ENCODE data around the gene PTPRT. TPM values are rescaled to one million over a fixed set of nuclear protein-coding genes. Genes with fewer than 3 reads are reported as not detected.

The PTPRT gene
- total and polyA plus RNA-seq, 12 donors: 0.05 to 0.34 (median 0.16) TPM; not detected in 1

- WGBS, 4 donors: 65 to 80% (median 74%) methylated on average over 1 of the region's 1 CpG
- H3K4me1 ChIP-seq (replicated peaks in 1 of 2): no peaks in the 10 kb centered on the region
- no peaks in the 10 kb centered on the region for H3K27me3 ChIP-seq
- H3K27ac ChIP-seq: no peak overlapping the region
- H3K4me3 ChIP-seq: no peak overlapping the region
- no peaks in the 10 kb centered on the region for H3K9me3 ChIP-seq (replicated peaks in 1 of 3)
- H3K36me3 ChIP-seq (replicated peaks in 1 of 2): no peaks in the 10 kb centered on the region
- TF ChIP-seq, protein P1, sequence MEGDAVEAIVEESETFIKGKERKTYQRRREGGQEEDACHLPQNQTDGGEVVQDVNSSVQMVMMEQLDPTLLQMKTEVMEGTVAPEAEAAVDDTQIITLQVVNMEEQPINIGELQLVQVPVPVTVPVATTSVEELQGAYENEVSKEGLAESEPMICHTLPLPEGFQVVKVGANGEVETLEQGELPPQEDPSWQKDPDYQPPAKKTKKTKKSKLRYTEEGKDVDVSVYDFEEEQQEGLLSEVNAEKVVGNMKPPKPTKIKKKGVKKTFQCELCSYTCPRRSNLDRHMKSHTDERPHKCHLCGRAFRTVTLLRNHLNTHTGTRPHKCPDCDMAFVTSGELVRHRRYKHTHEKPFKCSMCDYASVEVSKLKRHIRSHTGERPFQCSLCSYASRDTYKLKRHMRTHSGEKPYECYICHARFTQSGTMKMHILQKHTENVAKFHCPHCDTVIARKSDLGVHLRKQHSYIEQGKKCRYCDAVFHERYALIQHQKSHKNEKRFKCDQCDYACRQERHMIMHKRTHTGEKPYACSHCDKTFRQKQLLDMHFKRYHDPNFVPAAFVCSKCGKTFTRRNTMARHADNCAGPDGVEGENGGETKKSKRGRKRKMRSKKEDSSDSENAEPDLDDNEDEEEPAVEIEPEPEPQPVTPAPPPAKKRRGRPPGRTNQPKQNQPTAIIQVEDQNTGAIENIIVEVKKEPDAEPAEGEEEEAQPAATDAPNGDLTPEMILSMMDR (IDR thresholded peaks at IDR 0.05): no peak
- TF ChIP-seq POLR2A (IDR thresholded peaks at IDR 0.05): no peak
- no peak for DNase-seq
- intact Hi-C loops (cut with DNase I): no loop called here
These were observed 131.6 kb downstream of the PTPRT start for GRCh38 chr20:43058077-43058476.

- Histone ChIP-seq H3K4me1 (replicated peaks in 1 of 2) (no peaks in the 10 kb centered on the region), H3K27ac (no peak overlapping the region), H3K9me3 (replicated peaks in 1 of 3) (no peaks in the 10 kb centered on the region), H3K4me3 (no peak overlapping the region), H3K27me3 (peaks cover 5% of the 10 kb centered on the region), H3K36me3 (replicated peaks in 1 of 2) (no peaks in the 10 kb centered on the region)
- intact Hi-C loops (cut with DNase I): no loop called here
- TF ChIP-seq, protein P1 (IDR thresholded peaks at IDR 0.05): no peak
- TF ChIP-seq POLR2A (IDR thresholded peaks at IDR 0.05): no peak
- no peak for DNase-seq
These were observed 132.4 kb downstream of the PTPRT start for GRCh38 chr20:43057317-43057716.

DNA sequence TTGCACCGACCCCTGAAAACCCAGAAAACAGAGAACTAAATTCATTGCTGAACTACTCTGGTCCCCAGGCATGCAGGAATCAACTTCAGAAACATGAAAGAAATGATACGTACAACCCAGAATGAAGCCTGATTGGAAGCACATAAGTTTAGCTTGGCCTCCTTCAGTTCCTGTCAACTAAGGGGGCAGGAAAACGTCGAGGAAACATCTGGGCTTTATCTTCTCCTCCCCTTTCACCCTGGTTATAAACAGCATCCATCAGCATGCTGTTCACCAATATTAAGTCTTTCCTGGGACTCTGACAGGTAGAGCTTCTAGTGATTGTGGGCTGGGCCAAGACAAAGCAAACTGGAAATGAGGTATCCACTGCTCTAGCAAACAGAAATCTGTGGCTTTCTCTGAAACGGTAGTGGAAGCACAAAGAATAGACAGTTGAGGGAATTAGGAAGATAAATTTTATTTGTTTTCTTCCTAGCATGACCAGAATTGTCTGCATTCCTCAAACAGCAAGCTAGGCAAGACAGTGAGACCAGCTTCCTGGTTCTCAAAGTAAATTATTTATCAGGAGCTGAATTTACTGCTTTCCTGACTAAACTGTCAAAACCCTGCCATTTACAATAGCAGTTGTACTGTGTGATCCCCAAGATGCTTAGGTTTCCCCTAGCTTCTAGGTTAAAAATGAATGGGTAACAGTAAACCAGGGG is 134.4 kb downstream of the PTPRT start:
- Histone ChIP-seq H3K27me3 (peaks cover 5% of the 10 kb centered on the region), H3K9me3 (replicated peaks in 1 of 3) (no peaks in the 10 kb centered on the region), H3K4me1 (replicated peaks in 1 of 2) (no peaks in the 10 kb centered on the region), H3K4me3 (no peak overlapping the region), H3K27ac (no peak overlapping the region), H3K36me3 (replicated peaks in 1 of 2) (no peaks in the 10 kb centered on the region)
- TF ChIP-seq POLR2A (IDR thresholded peaks at IDR 0.05): no peak
- TF ChIP-seq, protein P1 (IDR thresholded peaks at IDR 0.05): no peak
- WGBS, 4 donors: 25 to 35% (median 26%) methylated on average over 5 of the region's 5 CpGs
- no peak for DNase-seq
- intact Hi-C loops (cut with DNase I): no loop called here

DNA sequence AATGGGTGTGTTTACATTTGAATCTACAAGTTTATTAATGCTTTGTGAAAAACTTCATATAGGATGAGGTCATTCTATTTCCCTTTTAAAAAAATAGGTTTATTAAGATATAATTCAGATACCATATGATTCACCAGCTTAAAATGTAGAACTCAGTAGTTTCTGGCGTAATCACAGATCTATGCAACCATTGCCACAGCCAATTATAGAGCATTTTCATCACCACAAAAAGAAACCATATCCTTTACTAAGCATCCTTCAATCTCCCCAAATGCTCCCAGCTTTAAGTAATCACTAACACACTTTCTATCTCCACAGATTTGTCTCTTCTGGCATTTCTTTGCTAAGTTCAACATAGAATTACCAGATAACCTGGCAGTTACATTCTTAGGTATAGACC is 137.2 kb downstream of the PTPRT start:
- Histone ChIP-seq H3K27ac (no peak overlapping the region), H3K27me3 (peaks cover 5% of the 10 kb centered on the region), H3K36me3 (replicated peaks in 1 of 2) (no peaks in the 10 kb centered on the region), H3K4me3 (no peak overlapping the region), H3K4me1 (replicated peaks in 1 of 2) (no peaks in the 10 kb centered on the region), H3K9me3 (replicated peaks in 1 of 3) (no peaks in the 10 kb centered on the region)
- intact Hi-C loops (cut with DNase I): no loop called here
- DNase-seq: no peak
- WGBS, 4 donors: 69 to 79% (median 76%) methylated on average over 1 of the region's 1 CpG
- TF ChIP-seq POLR2A (IDR thresholded peaks at IDR 0.05): no peak
- TF ChIP-seq, protein P1 (IDR thresholded peaks at IDR 0.05): no peak
